Activated CD4-positive, alpha-beta T cell treated with anti-CD3 and anti-CD28 coated beads, Interleukin-2, amount 10 ng/mL, durations not matched to agents 24 days and 14 days (primary cell): ENCODE data around the gene PAK1. TPM values are rescaled to one million over a fixed set of nuclear protein-coding genes. Genes with fewer than 3 reads are reported as not detected.

Source experiments
- DNase-seq: peaks from one replicate; pipeline ENCODE4 v3.0.0; 2022
- H3K27ac Mint-ChIP-seq: one replicate; pipeline ENCODE4 v1.8.0; 2022; ENCODE audit warnings: mild to moderate bottlenecking, mixed read lengths
- H3K27me3 Mint-ChIP-seq: one replicate; pipeline ENCODE4 v1.8.0; 2022; ENCODE audit warnings: mixed read lengths
- H3K36me3 Mint-ChIP-seq: one replicate; pipeline ENCODE4 v1.8.0; 2022; ENCODE audit warnings: low read depth, mild to moderate bottlenecking, mixed read lengths
- H3K4me1 Mint-ChIP-seq: one replicate; pipeline ENCODE4 v1.8.0; 2021; ENCODE audit warnings: mixed read lengths
- H3K4me3 Mint-ChIP-seq: one replicate; pipeline ENCODE4 v1.8.0; 2022; ENCODE audit warnings: mild to moderate bottlenecking, moderate library complexity, mixed read lengths
- H3K9me3 Mint-ChIP-seq: one replicate; pipeline ENCODE4 v1.8.0; 2021; ENCODE audit warnings: mixed read lengths
- intact Hi-C: fragments of 100-400 bp; cut with micrococcal nuclease; formaldehyde crosslinking; loops from one replicate; pipeline ENCODE4 v1.15.1; 2023
- total RNA-seq: library from RNA; stranded (reverse); gene quantifications from 2 replicates; pipeline ENCODE4 v1.2.3, GENCODE V29; 2022

The PAK1 gene
- 32.1 and 33.1 TPM in 2 replicates for total RNA-seq

DNA sequence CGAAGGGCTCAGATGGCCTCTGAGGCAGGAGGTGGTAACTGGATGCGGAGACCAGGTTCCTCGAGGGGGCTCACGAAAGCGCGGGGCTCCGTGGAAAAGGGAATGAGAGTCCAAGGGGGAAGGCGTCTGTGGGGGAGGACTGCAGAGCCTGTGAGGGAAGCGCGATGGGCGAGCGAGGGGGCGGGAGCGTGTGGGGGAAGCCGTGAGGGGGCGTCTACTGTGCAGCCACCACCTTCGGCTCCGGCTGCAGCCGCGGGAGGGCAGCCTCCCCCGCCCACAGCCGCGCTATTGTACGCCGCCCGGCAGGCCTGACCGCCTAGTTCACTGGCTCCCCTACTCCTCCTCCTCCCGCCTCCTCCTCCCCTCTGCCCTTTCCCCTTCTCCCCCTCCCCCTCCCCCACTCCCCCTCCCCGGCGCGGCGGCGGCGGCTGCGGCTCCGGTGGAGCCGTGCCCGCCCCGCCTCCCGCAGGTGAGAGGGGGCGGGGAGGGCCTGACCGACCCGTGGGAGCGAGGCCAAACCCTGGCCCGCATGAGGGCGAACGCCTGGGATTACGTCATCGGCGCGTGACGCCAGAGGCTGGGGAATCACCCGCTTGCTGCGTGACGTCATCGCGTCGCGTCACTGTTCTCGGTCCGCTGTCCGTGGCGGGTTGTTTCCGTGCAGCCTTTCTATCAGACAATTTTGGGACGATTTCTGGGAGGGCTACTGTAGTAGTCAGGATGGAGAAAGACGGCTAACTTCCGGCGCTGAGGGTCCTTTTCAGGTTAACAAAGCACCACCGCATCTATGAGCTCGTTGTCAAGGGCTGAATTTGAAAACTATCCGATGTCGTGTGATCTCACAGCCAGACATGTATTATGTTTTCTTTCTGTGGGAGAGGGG lies at the start of gene PAK1:
Gene PAK1 (minus strand): TSS at position 294 of the 883 bp plus-strand sequence. CDS start 81,574 bp downstream, outside the sequence.
- Mint-ChIP-seq H3K4me1 (peaks cover 19% of the 10 kb centered on the region), H3K36me3 (no peaks in the 10 kb centered on the region), H3K9me3 (no peaks in the 10 kb centered on the region), H3K27ac (peak within 1 kb of the TSS; percentile 80), H3K27me3 (peaks cover 33% of the 10 kb centered on the region), H3K4me3 (peak within 1 kb of the TSS; percentile 84)
- peak; percentile 95 for DNase-seq
- intact Hi-C loops, result loop anchor here (5.0 kb wide), 1 partner anchor 62 kb away; no protein-coding TSS in a partner anchor

GRCh38 chr11:77522215-77522614 lies 48.3 kb upstream of the PAK1 start:
- no peaks in the 10 kb centered on the region for H3K4me1 Mint-ChIP-seq
- H3K36me3 Mint-ChIP-seq, result no peaks in the 10 kb centered on the region
- no peak overlapping the region for H3K27ac Mint-ChIP-seq
- H3K9me3 Mint-ChIP-seq, result no peaks in the 10 kb centered on the region
- no peak for DNase-seq
- H3K4me3 Mint-ChIP-seq, result no peak overlapping the region
- intact Hi-C loops, result no loop called here
- H3K27me3 Mint-ChIP-seq, result peaks cover 2% of the 10 kb centered on the region

- Mint-ChIP-seq H3K9me3 (no peaks in the 10 kb centered on the region), H3K4me3 (no peak overlapping the region), H3K27ac (no peak overlapping the region), H3K4me1 (no peaks in the 10 kb centered on the region), H3K36me3 (no peaks in the 10 kb centered on the region), H3K27me3 (peaks cover 2% of the 10 kb centered on the region)
- intact Hi-C loops, result no loop called here
- DNase-seq, result no peak
Measured at GRCh38 chr11:77519847-77520246, 46.0 kb upstream of the PAK1 start.

DNA sequence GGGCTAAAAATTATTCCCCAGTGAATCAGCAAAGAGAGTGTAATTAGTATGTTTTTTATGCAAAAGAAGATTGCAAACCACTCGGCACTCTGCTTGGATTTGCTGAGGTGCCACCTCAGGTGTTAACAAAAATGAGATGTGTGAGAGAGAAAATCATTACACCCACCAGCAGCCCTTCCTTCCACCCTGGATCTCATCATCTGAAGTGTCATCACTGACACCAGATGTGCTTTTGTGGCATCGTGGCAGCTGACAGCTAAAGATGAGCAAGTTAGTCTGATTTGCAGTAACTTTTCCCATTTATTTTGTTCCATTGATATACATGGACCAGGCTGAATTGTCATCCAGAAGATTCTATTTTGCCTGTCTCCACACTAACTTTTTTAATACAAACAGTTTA lies 44.6 kb upstream of the PAK1 start:
- intact Hi-C loops, result no loop called here
- H3K27ac Mint-ChIP-seq, result no peak overlapping the region
- no peak for DNase-seq
- peaks cover 2% of the 10 kb centered on the region for H3K27me3 Mint-ChIP-seq
- H3K4me1 Mint-ChIP-seq, result no peaks in the 10 kb centered on the region
- H3K4me3 Mint-ChIP-seq, result no peak overlapping the region
- no peaks in the 10 kb centered on the region for H3K36me3 Mint-ChIP-seq
- no peaks in the 10 kb centered on the region for H3K9me3 Mint-ChIP-seq

GRCh38 chr11:77517753-77518152 lies 43.9 kb upstream of the PAK1 start:
- peaks cover 2% of the 10 kb centered on the region for H3K27me3 Mint-ChIP-seq
- no peak overlapping the region for H3K27ac Mint-ChIP-seq
- DNase-seq, result no peak
- H3K4me1 Mint-ChIP-seq, result no peaks in the 10 kb centered on the region
- no peak overlapping the region for H3K4me3 Mint-ChIP-seq
- no peaks in the 10 kb centered on the region for H3K9me3 Mint-ChIP-seq
- intact Hi-C loops, result no loop called here
- H3K36me3 Mint-ChIP-seq, result no peaks in the 10 kb centered on the region

GRCh38 chr11:77517226-77517625 lies 43.3 kb upstream of the PAK1 start:
- Mint-ChIP-seq H3K9me3 (no peaks in the 10 kb centered on the region), H3K4me1 (no peaks in the 10 kb centered on the region)

GRCh38 chr11:77515483-77515882 lies 41.6 kb upstream of the PAK1 start:
- H3K27ac Mint-ChIP-seq, result no peak overlapping the region
- no peak for DNase-seq
- intact Hi-C loops, result no loop called here
- H3K4me3 Mint-ChIP-seq, result no peak overlapping the region
- H3K4me1 Mint-ChIP-seq, result no peaks in the 10 kb centered on the region
- no peaks in the 10 kb centered on the region for H3K9me3 Mint-ChIP-seq
- H3K36me3 Mint-ChIP-seq, result no peaks in the 10 kb centered on the region
- H3K27me3 Mint-ChIP-seq, result peaks cover 7% of the 10 kb centered on the region

More at GRCh38 chr11:77517226-77517625, 43.3 kb upstream of the PAK1 start:
- no peak for DNase-seq
- no peak overlapping the region for H3K27ac Mint-ChIP-seq
- intact Hi-C loops, result no loop called here
- H3K36me3 Mint-ChIP-seq, result no peaks in the 10 kb centered on the region
- peaks cover 2% of the 10 kb centered on the region for H3K27me3 Mint-ChIP-seq
- H3K4me3 Mint-ChIP-seq, result no peak overlapping the region

- Mint-ChIP-seq H3K27me3 (peaks cover 7% of the 10 kb centered on the region), H3K4me3 (no peak overlapping the region), H3K9me3 (no peaks in the 10 kb centered on the region), H3K36me3 (no peaks in the 10 kb centered on the region), H3K4me1 (no peaks in the 10 kb centered on the region), H3K27ac (no peak overlapping the region)
- intact Hi-C loops, result no loop called here
- DNase-seq, result no peak
Measured at GRCh38 chr11:77515063-77515462, 41.2 kb upstream of the PAK1 start.

GRCh38 chr11:77512092-77512491 lies 38.2 kb upstream of the PAK1 start:
- no peaks in the 10 kb centered on the region for H3K4me1 Mint-ChIP-seq
- DNase-seq, result no peak
- H3K4me3 Mint-ChIP-seq, result no peak overlapping the region
- H3K36me3 Mint-ChIP-seq, result no peaks in the 10 kb centered on the region
- intact Hi-C loops, result no loop called here
- H3K27ac Mint-ChIP-seq, result no peak overlapping the region
- H3K9me3 Mint-ChIP-seq, result no peaks in the 10 kb centered on the region
- peaks cover 5% of the 10 kb centered on the region for H3K27me3 Mint-ChIP-seq

DNA sequence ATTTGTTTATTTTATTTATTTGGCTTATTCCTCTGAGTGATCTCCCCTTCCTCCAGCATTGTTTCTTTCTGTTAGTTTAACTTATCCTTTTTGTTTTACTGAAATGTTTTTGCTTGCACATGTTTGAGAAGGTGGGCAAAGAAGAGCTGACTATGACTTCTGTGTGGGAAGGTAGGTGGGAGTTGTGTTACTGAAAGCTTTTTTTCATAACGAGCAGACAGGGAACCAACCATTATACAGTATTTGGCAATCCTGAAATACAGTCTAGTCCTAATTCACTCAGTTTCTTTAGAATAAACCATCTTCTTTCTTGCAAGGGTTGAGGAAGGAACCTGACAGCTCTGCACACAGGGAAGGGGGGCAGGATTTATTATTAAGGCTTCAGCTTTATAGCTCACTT lies 37.0 kb upstream of the PAK1 start:
- no peaks in the 10 kb centered on the region for H3K9me3 Mint-ChIP-seq

DNA sequence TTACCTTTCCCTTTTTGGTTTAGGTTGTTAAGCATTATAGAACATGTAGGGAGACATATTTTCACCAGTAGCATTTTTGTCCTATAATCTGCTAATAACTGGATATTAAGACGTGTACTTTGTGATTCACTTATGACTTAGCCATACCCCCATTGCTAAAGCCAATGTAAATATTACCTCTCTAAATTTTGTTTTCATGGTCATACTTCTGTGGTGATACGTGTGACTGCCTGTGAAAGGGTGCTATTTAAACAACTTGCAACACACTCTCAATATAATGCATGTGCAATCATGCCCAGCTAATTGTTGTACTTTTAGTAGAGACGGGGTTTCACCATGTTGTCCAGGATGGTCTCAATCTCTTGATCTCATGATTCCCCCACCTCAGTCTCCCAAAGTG lies 36.2 kb upstream of the PAK1 start:
- Mint-ChIP-seq H3K27ac (no peak overlapping the region), H3K4me3 (no peak overlapping the region), H3K27me3 (peaks cover 15% of the 10 kb centered on the region), H3K9me3 (no peaks in the 10 kb centered on the region), H3K36me3 (no peaks in the 10 kb centered on the region), H3K4me1 (no peaks in the 10 kb centered on the region)
- intact Hi-C loops, result no loop called here
- no peak for DNase-seq

More for the DNA sequence above, 37.0 kb upstream of the PAK1 start:
- no peak overlapping the region for H3K4me3 Mint-ChIP-seq
- intact Hi-C loops, result no loop called here
- H3K27me3 Mint-ChIP-seq, result peaks cover 10% of the 10 kb centered on the region
- H3K4me1 Mint-ChIP-seq, result no peaks in the 10 kb centered on the region
- H3K27ac Mint-ChIP-seq, result no peak overlapping the region
- H3K36me3 Mint-ChIP-seq, result no peaks in the 10 kb centered on the region
- no peak for DNase-seq

DNA sequence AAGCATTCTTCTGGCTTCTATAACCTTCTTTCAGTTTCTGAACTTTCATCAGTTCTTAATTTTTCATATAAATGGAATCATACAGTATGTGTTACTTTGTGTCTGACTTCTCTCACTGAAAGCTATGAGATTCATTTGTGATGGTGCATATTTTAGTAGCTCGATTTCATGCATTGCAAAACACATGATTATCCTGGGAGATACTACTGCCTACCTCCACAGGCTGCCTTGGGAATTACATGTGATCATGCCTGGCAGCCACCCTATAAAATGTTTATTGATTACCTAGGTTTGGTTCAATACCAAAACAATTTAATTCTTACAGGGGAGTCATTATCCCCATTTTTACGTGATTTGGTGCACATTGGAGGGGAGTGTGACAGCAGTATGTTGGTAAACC lies 34.1 kb upstream of the PAK1 start:
- Mint-ChIP-seq H3K27me3 (peaks cover 16% of the 10 kb centered on the region), H3K36me3 (no peaks in the 10 kb centered on the region), H3K4me3 (no peak overlapping the region), H3K27ac (no peak overlapping the region), H3K9me3 (no peaks in the 10 kb centered on the region), H3K4me1 (no peaks in the 10 kb centered on the region)
- DNase-seq, result no peak
- intact Hi-C loops, result no loop called here

DNA sequence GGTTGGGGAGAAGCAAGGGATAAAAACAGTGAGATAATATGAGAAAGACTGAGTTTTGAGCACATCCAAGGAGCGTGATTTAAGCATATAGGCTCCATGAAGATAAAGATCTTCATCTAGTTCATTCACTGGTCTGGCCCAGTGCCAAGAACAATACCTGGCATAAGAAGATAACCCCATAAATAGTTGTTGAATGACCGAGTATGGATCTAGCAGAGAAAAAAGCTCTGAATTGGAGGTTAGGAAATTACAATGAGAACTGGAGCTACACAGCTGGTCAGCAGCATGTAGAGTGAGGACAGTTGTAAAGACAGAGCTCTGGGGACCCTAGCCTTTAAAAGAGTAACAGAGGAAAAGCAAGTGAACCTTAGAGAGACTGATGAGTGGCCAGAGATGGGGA lies 33.0 kb upstream of the PAK1 start:
- H3K4me3 Mint-ChIP-seq, result no peak overlapping the region
- no peaks in the 10 kb centered on the region for H3K36me3 Mint-ChIP-seq
- H3K9me3 Mint-ChIP-seq, result no peaks in the 10 kb centered on the region
- intact Hi-C loops, result no loop called here
- DNase-seq, result no peak
- no peak overlapping the region for H3K27ac Mint-ChIP-seq
- H3K27me3 Mint-ChIP-seq, result peaks cover 21% of the 10 kb centered on the region
- no peaks in the 10 kb centered on the region for H3K4me1 Mint-ChIP-seq

GRCh38 chr11:77505956-77506355 lies 32.1 kb upstream of the PAK1 start:
- H3K4me1 Mint-ChIP-seq, result no peaks in the 10 kb centered on the region
- no peaks in the 10 kb centered on the region for H3K36me3 Mint-ChIP-seq
- no peak for DNase-seq
- no peak overlapping the region for H3K27ac Mint-ChIP-seq
- no peaks in the 10 kb centered on the region for H3K9me3 Mint-ChIP-seq
- intact Hi-C loops, result no loop called here
- no peak overlapping the region for H3K4me3 Mint-ChIP-seq
- H3K27me3 Mint-ChIP-seq, result peaks cover 19% of the 10 kb centered on the region

- peaks cover 21% of the 10 kb centered on the region for H3K27me3 Mint-ChIP-seq
- DNase-seq, result no peak
- no peaks in the 10 kb centered on the region for H3K9me3 Mint-ChIP-seq
- H3K4me3 Mint-ChIP-seq, result no peak overlapping the region
- no peaks in the 10 kb centered on the region for H3K4me1 Mint-ChIP-seq
- intact Hi-C loops, result no loop called here
- no peaks in the 10 kb centered on the region for H3K36me3 Mint-ChIP-seq
- no peak overlapping the region for H3K27ac Mint-ChIP-seq
Measured at GRCh38 chr11:77503006-77503405, 29.1 kb upstream of the PAK1 start.
